MG63 (cell line): ENCODE results near the gene IL11. TPM values are rescaled to one million over a fixed set of nuclear protein-coding genes. Genes with fewer than 3 reads are reported as not detected.
"Not testable (repeated sequence)": the region's sequence is repeated elsewhere in the genome, so short reads cannot be mapped to it uniquely, and the experiment has no call there.

ENCODE experiments used
- DNase-seq: peaks from one replicate; pipeline ENCODE4 v3.0.0-alpha.2; 2020
- H3K27me3 ChIP-seq: fragments of 250-450 bp; sonication (Bioruptor Pico); 2 replicates; pipeline ENCODE4 v1.5.1; 2020; ENCODE audit warnings: mild to moderate bottlenecking, moderate library complexity
- H3K36me3 ChIP-seq: fragments of 250-450 bp; sonication (Bioruptor Pico); 2 replicates; pipeline ENCODE4 v1.5.1; 2020; ENCODE audit warnings: mild to moderate bottlenecking, moderate library complexity
- H3K4me3 ChIP-seq: fragments of 250-450 bp; sonication (Bioruptor Pico); 2 replicates; pipeline ENCODE4 v1.5.1; 2020; ENCODE audit warnings: mild to moderate bottlenecking, moderate library complexity
- H3K9me3 ChIP-seq: fragments of 250-450 bp; sonication (Bioruptor Pico); 2 replicates; pipeline ENCODE4 v1.5.1; 2020; ENCODE audit warnings: mild to moderate bottlenecking, moderate library complexity
- total RNA-seq: library from RNA; depleted of rRNA; stranded (reverse); fragments of >200 nt; shearing (Covaris generic); gene quantifications from 2 replicates; pipeline ENCODE4 v1.2.3, GENCODE V29; 2014; ENCODE audit warnings: low replicate concordance

Gene IL11
- total RNA-seq, 1 experiment from 2014 or later: 0.95 TPM

- no peak for DNase-seq
- peaks cover 9% of the 10 kb centered on the region for H3K27me3 ChIP-seq
- H3K9me3 ChIP-seq: no peaks in the 10 kb centered on the region
- no peak overlapping the region for H3K4me3 ChIP-seq
- peaks cover 6% of the 10 kb centered on the region; the same call in 1 of the 2 replicates for H3K36me3 ChIP-seq
Measured at GRCh38 chr19:55347442-55348009, 22.7 kb downstream of the IL11 start.

GRCh38 chr19:55346725-55347441 lies 23.4 kb downstream of the IL11 start:
- H3K9me3 ChIP-seq: no peaks in the 10 kb centered on the region
- no peak for DNase-seq

GRCh38 chr19:55345818-55346724 lies 24.2 kb downstream of the IL11 start:
- no peak overlapping the region for H3K4me3 ChIP-seq
- peaks cover 13% of the 10 kb centered on the region for H3K36me3 ChIP-seq
- no peaks in the 10 kb centered on the region for H3K27me3 ChIP-seq
- no peaks in the 10 kb centered on the region for H3K9me3 ChIP-seq
- peak; percentile 74 for DNase-seq

More at GRCh38 chr19:55346725-55347441, 23.4 kb downstream of the IL11 start:
- Histone ChIP-seq H3K27me3 (peaks cover 3% of the 10 kb centered on the region), H3K36me3 (peaks cover 13% of the 10 kb centered on the region), H3K4me3 (no peak overlapping the region)

DNA sequence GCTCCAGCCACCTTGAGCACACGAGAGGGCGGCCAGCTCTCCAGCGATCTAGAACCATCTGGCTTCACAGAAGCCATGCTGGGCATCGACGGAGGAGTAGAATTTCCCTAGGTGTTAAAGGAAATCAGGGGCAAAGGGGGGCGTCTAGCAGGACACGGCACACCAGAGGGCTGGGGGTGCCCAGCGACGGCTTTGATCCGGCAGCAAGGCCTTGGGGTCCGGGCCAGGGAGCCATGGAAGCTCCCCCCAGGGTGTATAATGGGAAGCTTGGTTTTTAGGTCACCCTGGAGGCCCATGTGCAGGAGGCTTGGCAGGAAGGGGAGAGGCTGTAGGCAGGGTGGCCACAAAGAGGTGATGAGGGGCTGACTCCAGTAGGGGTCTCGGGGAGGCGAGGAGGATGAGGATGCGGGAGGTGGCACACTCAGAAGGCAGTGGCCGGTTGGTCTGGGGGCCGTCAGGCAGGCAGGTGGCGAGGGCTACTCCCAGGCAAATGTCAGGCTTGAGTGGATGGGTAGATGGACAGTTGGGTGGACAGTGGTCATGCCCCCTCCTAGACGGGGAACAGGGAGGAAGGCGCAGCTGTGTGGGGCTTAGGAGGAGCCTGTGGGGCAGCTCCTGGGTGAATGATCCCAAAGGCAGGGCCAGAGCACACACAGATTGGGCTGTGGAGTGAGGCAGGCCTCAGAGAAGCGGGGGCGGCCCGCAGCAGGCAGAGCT lies 25.0 kb downstream of the IL11 start:
- no peak overlapping the region for H3K4me3 ChIP-seq
- H3K9me3 ChIP-seq: no peaks in the 10 kb centered on the region
- H3K36me3 ChIP-seq: peaks cover 13% of the 10 kb centered on the region
- H3K27me3 ChIP-seq: no peaks in the 10 kb centered on the region
- no peak for DNase-seq

DNA sequence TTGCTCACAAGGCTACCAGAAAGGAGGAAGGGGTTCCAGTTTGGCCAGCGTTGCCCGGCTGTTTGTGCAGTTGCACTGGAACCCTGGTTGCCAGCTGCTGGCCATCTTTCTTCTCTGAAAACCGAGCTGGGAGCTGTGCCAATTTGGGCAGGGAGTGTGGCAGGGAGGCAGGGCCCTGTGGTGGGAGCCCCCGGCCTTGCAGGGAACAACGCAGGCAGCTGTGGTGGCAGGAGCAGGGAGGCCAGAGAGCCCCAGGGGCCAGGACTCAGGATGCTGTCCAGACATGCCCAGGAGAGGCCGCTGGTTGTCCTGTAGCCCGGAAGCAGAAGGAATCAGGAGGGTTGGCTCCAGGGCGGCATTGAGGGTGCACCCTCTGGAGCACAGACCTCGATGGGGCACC lies 25.8 kb downstream of the IL11 start:
- Histone ChIP-seq H3K36me3 (peaks cover 13% of the 10 kb centered on the region), H3K9me3 (no peaks in the 10 kb centered on the region), H3K27me3 (no peaks in the 10 kb centered on the region), H3K4me3 (no peak overlapping the region)
- DNase-seq: no peak

GRCh38 chr19:55341595-55342531 lies 28.4 kb downstream of the IL11 start:
- Histone ChIP-seq H3K36me3 (peaks cover 13% of the 10 kb centered on the region), H3K9me3 (no peaks in the 10 kb centered on the region), H3K27me3 (peaks cover 5% of the 10 kb centered on the region; the same call in 1 of the 2 replicates), H3K4me3 (no peak overlapping the region)
- DNase-seq: no peak

- peaks cover 12% of the 10 kb centered on the region for H3K27me3 ChIP-seq
- DNase-seq: peak; percentile 52
Measured at GRCh38 chr19:55341171-55341588, 29.1 kb downstream of the IL11 start.

DNA sequence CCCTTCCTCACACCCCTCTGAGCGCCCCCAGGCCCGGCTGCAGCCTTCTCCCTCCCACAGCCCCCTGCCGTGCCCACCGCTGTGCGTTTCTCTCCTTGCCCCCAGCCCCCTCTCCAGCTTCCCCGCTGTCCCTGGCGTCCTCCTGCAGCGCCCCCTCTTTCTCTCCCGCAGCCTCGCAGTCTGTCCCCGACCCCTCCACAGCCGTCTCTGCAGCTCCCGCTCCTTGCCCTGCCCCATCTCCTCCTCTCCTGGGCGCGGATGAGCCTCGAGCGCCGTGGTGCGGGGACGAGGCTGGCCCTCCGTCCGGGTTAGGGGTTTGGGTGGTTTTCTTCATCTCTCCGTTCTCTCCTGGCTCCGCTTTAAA lies 29.5 kb downstream of the IL11 start:
- Histone ChIP-seq H3K27me3 (peaks cover 13% of the 10 kb centered on the region), H3K4me3 (peak overlapping the region; percentile 69), H3K36me3 (peaks cover 9% of the 10 kb centered on the region), H3K9me3 (no peaks in the 10 kb centered on the region)
- no peak for DNase-seq

More at GRCh38 chr19:55341171-55341588, 29.1 kb downstream of the IL11 start:
- H3K36me3 ChIP-seq: peaks cover 12% of the 10 kb centered on the region
- peak overlapping the region; percentile 69; the same call in 1 of the 2 replicates for H3K4me3 ChIP-seq
- no peaks in the 10 kb centered on the region for H3K9me3 ChIP-seq

DNA sequence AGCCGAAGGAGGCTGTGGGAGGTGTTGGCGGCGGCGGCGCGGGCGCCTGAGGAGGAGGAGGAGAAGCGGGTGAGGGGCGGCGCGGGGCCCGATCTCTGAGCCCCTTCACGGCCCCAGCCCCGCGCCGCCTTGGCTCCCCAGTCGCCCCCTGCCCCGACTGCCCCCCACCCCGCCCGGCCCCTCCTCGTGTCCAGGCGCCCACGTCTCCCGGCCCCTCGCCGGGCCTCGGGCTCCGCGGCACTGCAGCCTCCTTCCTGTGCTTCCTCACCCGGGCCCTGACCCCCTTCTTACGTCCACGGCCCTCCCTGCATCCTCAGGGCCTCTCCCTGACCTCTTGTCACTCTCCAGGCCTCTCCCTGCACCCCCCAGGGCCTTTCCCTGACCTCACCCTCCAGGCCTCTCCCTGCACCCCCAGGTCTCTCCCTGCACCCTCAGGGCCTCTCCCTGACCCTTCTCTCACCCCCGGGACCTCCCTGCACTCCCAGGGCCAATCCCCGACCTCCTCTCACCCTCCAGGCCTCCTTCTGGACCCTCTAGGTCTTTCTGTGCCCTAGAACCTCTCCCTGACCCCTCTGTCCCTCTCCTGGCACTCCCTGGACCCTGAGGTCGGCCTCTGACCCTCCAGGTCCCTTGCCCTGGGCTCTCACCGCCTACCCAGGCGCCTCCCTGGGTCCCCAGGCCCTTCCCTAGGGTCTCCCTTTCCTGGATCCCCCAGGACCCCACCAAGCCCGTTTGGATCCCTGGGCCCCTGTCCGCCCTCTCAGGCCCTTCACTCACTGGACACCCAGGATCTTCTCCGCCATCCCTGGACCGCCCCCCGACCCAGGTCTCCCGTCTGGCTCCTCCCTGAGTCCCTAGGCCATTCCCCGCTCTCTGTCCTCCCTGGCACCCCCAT lies 30.1 kb downstream of the IL11 start:
- peak; percentile 44 for DNase-seq
- Histone ChIP-seq H3K36me3 (peaks cover 9% of the 10 kb centered on the region), H3K4me3 (peak overlapping the region; percentile 69), H3K9me3 (no peaks in the 10 kb centered on the region), H3K27me3 (peaks cover 13% of the 10 kb centered on the region)

- H3K4me3 ChIP-seq: peak within 1 kb of the TSS; percentile 69
- peak; percentile 100 for DNase-seq
- no peaks in the 10 kb centered on the region for H3K9me3 ChIP-seq
- peaks cover 13% of the 10 kb centered on the region for H3K27me3 ChIP-seq
- H3K36me3 ChIP-seq: peaks cover 9% of the 10 kb centered on the region
Measured at GRCh38 chr19:55339105-55339888, 31.0 kb downstream of the IL11 start, which contains the start of gene KMT5C. TSS of gene KMT5C (plus strand) at chr19:55339876. CDS start at chr19:55341937, 2,061 bp downstream.

- Histone ChIP-seq H3K9me3 (no peaks in the 10 kb centered on the region), H3K4me3 (no peak overlapping the region), H3K27me3 (peaks cover 13% of the 10 kb centered on the region), H3K36me3 (no peaks in the 10 kb centered on the region)
- DNase-seq: no peak
Measured at GRCh38 chr19:55336101-55336500, 34.2 kb downstream of the IL11 start.

DNA sequence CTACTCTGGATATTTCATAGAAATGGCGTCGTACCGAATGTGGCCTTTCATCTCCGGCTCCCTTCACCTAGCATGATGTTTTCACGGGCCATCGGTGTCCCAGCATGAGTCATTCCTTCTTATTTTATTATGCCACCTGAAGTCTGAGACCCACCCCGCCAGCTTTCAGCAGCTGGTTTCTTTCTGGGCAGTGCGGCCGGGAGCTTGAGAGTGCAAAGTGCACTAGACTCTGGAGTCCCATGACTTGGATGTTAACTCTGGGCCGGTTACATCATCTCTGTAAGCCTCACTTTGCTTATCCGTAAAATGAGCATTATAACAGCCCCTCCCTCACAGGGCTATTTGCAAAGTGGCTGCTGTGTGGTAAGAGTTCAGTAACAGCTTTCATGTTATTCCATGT lies 36.4 kb downstream of the IL11 start:
- Histone ChIP-seq H3K4me3 (no peak overlapping the region), H3K9me3 (no peaks in the 10 kb centered on the region), H3K36me3 (no peaks in the 10 kb centered on the region), H3K27me3 (peaks cover 13% of the 10 kb centered on the region)
- no peak for DNase-seq

GRCh38 chr19:55329791-55330190 lies 40.5 kb downstream of the IL11 start:
- H3K36me3 ChIP-seq, H3K27me3 ChIP-seq, H3K4me3 ChIP-seq, DNase-seq, H3K9me3 ChIP-seq: not testable (repeated sequence)

DNA sequence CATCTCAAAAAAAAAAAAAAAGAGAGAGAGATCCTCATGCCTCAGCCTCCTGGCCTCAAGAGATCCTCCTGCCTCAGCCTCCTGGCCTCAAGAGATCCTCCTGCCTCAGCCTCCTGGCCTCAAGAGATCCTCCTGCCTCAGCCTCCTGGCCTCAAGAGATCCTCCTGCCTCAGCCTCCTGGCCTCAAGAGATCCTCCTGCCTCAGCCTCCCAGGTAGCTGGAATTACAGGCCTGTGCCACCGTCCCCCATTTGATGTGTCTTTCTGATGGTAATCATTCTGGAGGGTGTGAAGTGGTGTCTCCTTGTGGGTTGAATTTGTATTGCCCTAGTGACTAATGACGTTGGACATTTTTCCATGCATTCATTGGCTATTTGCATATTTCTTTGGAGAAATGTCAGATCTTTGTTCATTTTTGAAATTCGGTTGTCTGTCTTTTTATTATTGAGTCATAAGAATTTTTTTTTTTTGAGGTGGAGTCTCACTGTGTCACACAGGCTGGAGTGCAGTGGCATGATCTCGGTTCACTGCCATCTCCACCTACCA lies 41.4 kb downstream of the IL11 start:
- not testable (repeated sequence) for H3K36me3 ChIP-seq, DNase-seq, H3K9me3 ChIP-seq, H3K4me3 ChIP-seq, H3K27me3 ChIP-seq
